Activated CD4-positive, CD25-positive, alpha-beta regulatory T cell treated with anti-CD3 and anti-CD28 coated beads, Interleukin-2, amount 50 U/mL, for 24 hours (primary cell): ENCODE data around the gene TNP2.

Experiments used
- ATAC-seq, 2 donors: fragments of 150-1000 bp; cut with Tn5 transposase; one replicate each; pipeline ENCODE4 v1.10.0; 2021; ENCODE audit warnings: mild to moderate bottlenecking in 1 of 2, moderate library complexity in 1 of 2

The TNP2 gene

DNA sequence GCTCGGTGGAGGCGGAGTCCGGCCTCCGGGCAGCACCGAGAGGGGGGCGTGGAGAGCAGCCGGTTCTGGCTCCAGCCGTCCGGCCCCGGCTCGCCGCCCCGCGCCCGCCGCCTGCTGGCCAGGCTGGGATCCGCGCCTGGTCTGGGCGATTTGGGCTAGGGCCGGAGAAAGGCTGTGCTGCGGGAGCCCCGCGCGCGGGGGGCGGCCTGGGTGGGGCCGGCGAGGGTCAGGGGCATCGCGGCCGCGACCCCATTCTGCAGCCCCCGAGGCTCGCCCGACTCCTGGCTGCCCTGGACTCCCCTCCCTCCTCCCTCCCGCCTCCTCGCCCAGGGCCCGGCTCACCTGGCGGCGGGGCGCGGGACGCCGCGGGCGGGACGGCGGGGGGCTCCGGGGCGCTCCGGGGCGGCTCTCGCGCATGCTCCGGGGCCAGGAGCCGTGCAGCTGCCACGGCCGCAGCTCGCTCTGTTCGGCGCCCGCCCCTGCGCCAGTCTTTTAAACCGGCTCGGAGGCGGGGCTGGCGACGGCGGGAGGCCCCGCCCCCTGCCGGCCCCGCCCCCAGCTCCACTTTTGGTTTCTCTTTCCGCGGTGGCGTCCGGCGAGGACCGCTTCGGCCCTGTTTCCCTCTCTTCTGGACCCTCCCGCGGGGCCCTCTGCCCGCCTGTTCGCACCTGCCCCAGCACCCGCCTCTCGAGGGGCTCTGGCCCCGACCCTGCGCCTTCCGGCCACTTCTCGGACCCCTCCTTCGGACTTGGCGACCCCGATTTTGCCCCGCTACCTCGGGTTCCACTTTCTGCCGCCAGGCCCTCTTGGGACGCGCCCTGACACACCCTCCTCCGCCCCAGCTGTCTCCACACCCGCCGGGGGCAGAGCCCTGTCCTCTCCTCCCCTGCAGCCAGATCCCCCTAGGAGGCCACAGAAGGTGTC is 13.1 kb downstream of the TNP2 start, which contains the start of gene SOCS1:
Gene SOCS1 (minus strand): TSS at position 468 of the 924 bp plus-strand sequence. CDS start 726 bp downstream, outside the sequence.
- peak; percentile 53 to 57 for ATAC-seq

DNA sequence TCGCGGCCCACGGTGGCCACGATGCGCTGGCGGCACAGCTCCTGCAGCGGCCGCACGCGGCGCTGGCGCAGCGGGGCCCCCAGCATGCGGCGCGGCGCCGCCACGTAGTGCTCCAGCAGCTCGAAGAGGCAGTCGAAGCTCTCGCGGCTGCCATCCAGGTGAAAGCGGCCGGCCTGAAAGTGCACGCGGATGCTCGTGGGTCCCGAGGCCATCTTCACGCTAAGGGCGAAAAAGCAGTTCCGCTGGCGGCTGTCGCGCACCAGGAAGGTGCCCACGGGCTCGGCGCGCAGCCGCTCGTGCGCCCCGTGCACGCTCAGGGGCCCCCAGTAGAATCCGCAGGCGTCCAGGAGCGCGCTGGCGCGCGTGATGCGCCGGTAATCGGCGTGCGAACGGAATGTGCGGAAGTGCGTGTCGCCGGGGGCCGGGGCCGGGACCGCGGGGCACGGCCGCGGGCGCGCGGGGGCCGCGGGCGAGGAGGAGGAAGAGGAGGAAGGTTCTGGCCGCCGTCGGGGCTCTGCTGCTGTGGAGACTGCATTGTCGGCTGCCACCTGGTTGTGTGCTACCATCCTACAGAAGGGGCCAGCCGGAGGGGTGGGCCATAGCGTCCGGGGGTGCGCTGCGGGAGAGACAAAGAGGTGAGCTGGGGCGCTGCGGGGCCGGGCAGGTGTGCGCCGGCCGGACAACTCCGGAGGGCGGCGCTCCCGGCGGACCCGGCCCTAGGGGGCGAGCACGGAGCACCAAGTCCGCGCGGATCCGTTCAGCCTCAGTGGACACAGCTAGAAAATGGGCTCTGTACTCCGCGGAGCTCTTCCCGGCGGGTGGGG is 14.0 kb downstream of the TNP2 start:
- peak; percentile 1 for ATAC-seq

DNA sequence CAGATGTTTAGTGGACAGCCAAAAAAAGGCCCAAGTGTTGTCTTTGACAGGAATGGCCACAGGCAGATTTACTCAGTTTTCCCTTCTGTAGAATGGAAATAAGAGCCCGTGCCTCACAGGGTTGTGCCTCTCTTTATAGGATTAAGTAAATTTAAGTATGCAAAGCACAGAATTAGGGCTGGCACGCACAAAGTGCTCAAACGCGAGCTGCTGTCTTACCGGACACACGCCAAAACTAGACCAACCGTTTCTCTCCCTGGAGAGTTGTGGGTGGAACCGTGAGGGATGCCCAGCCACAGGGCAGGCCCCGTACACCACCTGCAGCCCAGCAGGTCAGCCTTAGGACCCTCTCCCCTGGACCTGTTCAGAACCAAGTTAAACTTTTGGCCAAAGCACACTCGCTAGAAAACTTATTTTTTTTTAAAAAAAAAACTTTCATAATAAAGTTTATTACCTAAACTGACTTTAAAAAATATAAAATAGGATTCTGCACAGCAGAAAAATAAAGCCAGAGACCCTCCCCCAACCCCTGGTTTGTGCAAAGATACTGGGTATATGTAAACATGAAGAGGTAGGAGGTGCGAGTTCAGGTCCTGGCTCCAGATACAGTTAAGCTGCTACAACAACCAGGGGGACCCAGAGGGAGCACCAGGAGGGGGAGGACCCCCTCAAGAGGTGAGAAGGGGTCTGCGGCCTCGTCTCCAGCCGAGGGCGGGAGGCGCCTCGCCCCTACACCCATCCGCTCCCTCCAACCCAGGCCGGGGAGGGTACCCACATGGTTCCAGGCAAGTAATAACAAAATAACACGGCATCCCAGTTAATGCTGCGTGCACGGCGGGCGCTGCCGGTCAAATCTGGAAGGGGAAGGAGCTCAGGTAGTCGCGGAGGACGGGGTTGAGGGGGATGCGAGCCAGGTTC is 14.9 kb downstream of the TNP2 start:
- no peak for ATAC-seq

DNA sequence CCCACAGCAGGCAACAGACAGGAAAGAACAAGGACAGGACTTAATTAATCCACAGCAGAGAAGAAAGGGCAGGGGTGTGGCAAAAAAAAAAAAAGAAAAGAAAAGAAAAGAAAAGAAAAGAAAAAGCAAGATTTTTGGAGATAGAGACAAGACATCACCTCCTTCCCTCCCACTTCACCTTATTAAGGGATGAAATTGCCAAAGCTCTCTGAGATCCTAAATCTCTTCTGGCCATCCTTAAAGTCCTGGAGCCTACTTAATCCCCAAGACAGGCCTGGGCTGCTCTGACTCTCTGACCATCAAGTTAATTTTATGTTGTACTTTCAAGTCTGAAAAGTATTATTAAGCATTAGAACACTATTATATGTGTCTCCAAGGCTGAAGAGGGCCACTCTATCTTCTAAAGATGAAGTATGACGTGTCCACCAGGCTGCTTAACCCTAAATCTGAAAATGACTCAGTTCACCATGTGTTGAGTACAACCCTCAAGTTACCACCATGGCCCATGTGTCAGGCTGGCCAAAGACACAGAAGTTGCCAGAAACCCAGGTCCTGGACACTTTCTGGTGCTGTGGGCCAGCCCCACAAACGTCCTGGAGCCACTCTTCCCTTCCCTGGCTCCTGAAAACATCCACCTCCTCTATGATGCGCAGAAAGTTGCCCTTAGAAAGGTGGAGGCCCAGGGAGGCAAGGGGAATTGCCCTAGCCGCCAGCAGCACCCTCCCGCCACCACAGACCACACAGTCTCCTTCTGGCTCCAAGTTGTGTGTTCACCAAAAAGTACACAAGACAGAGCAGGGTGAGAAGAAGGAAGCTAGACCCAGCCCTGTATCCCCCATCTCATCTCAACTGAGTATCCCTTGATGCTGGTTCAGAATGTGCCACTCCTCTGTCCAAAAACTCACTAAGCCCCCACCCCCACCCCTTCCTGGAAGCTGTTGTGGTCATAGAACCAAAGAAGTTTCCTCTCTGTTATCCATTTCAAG is 15.8 kb downstream of the TNP2 start:
- peak; percentile 20 to 24 for ATAC-seq

DNA sequence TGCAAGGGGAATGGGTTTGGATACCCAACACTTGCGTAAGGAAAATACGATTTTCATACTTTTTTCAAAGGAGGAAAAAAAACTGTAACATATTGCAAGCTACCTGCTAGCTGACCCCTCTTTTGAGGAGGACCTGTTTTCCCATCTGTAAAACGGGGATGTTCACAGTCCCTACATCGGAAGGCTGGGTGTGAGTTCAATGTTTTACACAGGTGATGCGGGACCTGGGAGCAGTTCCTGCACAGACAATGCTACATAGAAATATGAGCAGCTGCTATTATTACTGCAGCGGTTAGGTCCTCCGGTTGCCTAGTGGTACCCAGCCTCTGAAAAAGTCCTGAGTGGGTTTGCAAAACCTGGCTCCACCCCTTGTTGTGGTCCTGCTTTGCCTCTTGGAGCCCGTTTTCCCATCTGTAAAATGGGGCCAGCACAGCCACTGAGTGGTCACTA is 16.6 kb downstream of the TNP2 start:
- ATAC-seq, result no peak

DNA sequence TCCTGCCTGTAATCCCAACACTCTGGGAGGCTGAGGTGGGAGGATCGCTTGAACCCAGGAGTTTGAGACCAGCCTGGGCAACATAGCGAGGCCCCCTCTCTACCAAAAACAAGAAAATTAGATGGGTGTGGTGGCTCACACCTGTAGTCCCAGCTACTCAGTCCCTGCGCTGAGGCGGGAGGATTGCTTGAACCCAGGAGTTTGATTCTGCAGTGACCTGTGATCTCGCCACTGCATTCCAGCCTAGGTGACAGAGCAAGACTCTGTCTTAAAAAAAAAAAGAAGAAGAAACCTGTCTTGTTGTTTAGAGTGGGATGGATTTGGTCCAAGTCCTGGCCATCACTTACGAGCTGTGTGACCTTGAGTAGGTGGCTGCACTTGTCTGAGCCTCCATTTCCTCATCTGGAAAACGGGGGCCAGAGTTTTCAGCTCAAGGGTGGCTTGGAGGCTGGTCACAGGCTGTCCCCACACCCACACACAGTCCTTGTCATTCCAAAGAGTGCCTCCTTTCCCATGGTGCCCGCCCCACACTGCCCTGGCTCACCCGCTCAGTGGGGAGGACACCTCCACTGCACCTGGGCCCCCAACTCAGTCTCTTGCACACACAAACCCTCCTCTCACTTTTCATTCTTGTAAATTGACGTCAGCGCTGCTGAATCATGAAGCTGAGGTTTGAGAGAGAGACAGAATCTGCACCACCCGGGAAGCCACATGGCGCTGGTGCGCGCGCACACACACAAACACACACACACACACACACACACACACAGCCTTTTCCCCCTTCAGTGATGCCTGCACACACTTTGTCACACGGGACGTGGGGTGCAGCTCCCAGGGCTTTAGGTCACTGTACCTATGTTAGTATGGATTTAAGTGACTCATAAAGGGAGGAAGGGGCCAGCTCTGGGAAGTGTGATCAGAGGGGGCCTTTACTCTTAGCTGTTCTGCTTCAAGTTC is 17.3 kb downstream of the TNP2 start:
- peak; percentile 32 to 36 for ATAC-seq

DNA sequence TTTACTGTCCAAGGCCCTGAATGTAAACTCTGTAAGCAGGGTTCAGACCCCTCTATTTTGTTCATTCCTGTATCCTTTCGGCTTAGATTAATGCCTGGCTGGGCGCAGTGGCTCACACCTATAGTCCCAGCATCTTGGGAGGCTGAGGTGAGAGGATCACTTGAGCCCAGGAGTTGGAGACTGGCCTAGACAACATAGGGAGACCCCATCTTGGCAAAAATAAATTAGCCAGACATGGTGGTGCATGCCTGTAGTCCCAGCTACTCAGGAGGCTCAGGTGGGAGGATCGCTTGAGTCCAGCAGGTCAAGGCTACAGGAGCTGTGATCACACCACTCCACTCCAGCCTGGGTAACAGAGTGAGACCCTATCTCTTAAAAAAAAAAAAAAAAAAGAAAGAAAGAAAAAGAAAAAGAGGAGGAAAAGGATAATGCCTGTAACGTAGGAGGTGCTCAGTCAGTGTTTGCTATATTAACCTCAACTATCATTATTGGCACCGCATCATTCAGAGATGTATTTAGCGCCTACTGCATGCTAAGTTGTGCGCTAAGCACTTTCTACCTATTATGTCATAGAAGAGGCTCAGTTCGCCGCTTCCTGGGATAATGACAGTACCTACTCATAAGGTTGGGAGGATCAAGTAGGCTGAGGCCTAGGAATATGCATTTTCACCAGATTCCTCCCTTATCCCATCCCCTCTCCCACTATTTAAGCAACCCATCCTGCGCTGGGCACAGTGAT is 18.2 kb downstream of the TNP2 start:
- ATAC-seq, result no peak

DNA sequence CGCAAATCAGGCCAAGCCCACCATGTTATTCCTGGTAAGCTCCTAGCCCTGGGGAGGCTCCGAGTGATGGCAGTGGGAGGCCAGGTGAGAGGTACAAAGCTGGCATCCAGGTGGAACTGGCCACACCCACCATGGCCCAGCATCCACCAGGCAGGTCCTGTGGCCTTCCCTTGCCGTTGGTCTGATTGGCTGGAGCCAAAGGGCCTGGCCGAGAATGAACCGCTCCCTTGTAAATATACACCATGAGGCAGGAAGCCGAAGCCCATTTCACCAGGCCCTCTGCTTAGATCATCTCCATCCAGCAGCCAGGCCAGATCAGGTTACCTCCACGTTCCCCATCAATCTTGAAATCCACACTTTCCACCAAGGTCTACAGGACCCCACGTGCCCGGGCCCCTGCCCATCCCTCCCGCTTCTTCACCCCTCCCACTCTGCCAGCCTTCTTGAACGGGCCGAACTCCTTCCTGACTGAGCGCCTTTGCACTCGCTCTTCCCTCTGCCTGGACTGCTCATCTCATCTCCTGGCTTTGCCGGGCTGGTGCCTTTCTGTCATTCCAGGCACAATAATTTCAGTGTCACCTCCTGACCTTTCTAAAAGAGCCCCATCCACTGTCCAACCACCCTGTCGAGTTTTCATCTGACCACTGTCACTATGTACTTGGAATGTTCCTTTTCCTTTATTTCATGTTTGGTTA is 18.9 kb downstream of the TNP2 start:
- no peak for ATAC-seq

DNA sequence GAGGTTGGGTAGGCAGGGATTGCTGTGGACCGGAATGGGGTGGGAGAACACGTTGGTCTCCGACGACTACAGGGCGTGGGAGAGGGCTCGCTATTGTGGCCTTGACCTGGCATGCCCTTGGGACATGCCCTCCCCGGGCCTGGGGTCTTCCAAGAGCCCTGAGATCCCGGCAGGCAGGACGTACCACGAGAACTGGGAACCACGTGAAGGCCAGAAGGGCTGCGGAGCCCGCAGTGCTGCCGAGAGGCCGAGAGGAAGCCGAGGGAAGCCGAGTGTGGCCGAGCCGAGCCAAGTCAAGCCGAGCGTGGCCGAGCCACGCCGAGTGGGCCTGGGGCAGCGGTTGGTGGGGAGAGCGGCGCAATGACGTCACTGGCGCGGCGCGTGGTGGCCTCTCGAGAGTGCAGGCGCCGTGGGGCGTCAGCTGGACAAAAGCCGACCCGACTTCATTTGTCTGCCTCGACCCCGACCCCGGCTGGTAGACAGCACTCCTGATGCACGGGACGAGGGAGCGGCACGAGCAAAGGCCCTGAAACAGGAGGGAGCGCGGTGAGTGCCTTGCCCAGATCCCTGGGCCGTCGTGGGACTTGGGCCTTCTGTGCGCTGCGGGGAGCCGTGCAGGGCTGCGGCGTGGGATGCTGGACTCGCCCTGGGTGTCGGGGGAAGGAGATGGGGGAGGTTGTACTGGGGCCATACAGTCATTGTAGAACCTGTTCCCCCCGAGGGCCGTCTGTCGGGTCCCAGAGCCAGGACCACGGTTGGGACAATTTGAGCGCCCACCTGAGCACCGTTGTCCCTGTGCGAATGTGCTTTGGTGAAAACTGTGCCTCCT is 19.7 kb downstream of the TNP2 start:
- ATAC-seq, result no peak

DNA sequence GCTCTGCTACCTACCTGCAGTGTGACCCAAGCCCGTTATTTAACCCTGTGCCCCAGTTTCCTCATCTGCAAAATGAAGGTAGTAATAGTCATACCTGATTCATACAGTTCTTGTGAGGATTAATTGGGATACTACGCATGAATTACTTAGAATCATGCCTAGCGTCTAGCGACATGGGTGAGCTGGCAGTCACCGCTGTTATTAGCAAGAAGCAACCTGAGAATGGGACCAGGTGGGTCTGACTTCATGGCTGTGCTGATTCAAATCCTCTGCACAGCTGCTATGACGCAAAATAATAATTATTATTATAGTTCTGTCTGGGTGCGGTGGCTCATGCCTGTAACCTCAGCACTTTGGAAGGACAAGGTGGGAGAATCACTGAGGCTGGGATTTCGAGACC is 21.0 kb downstream of the TNP2 start:
- peak; percentile 55 for ATAC-seq

DNA sequence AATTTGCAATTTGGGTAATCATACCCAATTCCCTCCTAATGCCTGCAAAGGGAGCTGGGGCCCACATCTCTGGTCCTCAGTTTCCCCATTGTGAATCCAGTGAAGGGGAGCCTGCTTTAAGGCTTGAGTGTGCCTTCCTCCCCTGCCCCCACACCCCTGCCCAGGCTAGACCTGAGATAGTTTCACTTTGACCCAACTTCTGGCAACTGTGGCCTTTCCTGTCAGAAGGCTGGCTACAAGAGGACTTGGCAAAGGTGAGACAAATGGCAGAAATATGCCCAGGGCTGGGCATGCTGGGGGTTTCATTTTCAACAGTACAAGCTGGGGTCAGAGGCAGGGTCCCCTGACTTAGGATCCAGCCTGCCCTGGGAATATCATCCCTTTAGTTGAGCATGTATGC is 23.1 kb downstream of the TNP2 start:
- no peak for ATAC-seq

DNA sequence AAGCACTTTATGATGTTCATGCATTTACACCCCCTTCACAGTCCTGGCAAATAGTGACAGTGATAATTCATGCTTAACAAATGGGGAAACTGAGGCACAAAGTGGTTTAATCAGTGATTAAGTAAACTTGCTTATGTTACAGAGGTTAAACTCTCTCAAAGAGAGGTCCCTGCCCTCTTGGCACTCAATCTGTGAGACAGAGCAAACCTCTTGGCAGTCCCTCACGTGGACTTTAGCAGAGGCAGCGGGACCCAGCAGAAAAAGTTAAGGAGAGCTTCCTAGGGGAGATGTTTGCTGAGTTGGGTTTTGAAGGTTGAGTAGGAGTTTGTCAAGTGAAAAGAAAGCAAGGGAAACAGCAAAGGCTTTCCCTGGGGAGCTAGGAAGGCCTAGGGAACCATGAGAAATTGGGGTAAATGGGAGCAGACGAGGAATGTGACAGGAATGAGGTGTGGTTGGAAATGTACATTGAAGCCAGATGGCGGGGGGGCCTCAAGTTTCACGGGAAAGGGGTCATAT is 23.8 kb downstream of the TNP2 start:
- ATAC-seq, result no peak

DNA sequence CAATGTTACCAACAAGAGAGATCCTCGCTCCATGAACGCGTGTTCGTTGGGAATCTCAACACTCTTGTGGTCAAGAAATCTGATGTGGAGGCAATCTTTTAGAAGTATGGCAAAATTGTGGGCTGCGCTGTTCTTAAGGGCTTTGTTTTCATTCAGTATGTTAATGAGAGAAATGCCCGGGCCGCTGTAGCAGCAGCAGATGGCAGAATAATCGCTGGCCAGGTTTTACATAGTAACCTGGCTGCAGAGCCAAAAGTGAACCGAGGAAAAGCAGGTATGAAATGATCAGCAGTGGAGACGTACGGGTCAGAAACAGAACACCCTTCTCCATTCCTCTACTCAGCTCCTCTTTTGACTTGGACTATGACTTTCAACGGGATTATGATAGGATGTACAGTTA is 26.5 kb downstream of the TNP2 start:
- ATAC-seq, result no peak

DNA sequence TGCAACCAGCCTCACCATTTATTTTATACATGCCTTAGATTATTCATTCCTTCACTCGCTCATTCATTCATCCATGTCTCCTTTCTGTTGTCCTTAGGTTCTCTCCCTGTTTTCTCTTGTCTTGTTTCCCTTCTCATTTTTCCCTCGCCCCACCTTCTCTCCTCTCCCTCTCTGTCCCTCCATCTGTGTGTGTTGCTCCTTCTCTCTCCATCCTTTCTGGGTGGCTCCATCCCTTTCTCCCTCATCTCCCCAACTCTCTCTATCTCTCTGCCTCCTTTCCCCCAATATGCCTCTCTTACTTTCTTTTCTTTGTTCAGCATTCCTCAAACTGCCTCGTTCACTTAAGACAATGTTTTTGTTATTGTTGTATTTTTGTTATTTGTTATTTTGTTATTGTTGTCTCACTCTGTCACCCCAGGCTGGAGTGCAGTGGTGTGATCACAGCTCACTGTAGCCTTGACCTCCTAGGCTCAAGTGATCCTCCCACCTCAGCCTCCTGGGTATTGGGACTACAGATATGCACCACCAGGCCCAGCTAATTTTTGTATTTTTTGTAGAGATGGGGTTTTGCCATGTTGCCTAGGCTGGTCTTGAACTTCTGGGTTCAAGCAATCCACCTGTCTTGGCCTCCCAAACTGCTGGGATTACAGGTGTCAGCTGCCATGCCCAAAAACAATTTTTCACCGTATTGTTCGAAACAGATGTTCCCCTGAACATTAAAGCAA is 27.5 kb downstream of the TNP2 start:
- ATAC-seq, result no peak

DNA sequence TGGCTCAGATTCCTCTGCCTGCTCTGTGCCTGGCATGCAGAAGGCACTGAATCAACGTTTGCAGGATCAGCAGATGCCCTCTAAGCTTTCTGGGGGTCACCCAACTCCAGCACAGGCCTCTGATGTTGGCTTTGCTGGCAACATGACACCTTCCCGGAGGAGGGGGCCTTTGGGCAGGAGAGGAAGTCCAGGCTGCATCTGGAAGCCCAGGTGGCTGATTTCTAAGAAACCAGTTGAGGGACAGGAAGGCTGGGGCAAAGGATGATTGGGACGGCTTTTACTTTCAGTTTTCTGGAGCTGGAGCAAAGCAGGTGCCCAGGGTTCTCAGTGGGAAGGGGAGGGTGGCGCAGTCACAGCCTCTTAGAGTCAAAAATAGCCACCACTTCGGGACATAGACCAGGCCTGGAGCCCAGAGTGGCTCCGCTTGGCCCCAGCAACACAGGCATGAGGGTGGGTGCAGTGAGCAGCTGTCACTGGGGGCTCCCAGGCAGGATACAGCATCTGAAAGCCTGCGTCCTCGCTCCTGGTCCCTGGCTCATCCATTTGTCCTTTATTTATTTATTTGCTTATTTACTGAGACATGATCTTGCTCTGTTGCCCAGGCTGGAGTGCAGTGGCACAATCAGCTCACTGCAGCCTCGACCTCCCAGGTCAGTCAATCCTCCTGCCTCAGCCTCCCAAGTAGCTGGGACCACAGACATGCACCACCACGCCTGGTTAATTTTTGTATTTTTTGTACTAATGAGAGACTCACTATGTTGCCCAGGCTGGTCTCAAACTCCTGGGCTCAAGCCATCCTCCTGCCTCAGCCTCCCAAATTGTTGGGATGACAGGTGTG is 28.3 kb downstream of the TNP2 start:
- peak in 1 of 2 donors; percentile 12 for ATAC-seq
